OCI-LY7 (cell line): ENCODE results near the gene RREB1.
A peak's percentile ranks its signal among the peaks of the same experiment; 100 is the strongest.

Source experiments
- CTCF ChIP-seq: fragments of 200-600 bp; sonication (generic); conservative IDR thresholded peaks from 2 replicates; pipeline ENCODE4 v1.5.1; 2014; ENCODE audit warnings: mild to moderate bottlenecking, antibody characterized with exemption, low read length, moderate library complexity, mixed read lengths
- EZH2phosphoT487 ChIP-seq: fragments of 200-600 bp; sonication (generic); IDR thresholded peaks from 2 replicates; pipeline ENCODE4 v1.6.1; 2018; ENCODE audit warnings: low read depth, borderline replicate concordance, mild to moderate bottlenecking, mixed run types, antibody characterized with exemption, low read length, moderate library complexity, mixed read lengths

- TF ChIP-seq CTCF: peak; percentile 92
- no peak for TF ChIP-seq EZH2phosphoT487
Measured at GRCh38 chr6:7238900-7239589, 131.3 kb downstream of the RREB1 start.
